ENCODE results near the gene JARID2. TPM values are rescaled to one million over a fixed set of nuclear protein-coding genes. Genes with fewer than 3 reads are reported as not detected.

JARID2 gene
- total RNA-seq, 4 donors from 2014 or later = 6.6 to 8.1 (median 7.5) TPM

DNA sequence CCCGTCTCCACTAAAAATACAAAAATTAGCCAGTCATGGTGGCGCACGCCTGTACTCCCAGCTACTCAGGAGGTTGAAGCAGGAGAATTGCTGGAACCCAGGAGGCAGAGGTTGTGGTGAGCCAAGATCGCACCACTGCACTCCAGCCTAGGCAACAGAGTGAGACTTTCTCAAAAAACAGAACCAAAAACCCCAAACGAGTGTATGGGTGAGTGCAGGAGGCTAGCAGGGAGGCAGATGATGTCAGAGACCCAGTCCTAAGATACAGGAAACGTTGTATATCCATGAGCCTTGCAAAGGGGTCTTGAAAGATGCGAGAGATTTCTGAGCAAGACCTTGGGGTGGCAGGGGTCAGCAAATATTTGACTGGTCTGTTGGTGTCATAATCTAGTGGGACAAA is 136.2 kb downstream of the JARID2 start:
- no peaks in the 10 kb centered on the region for H3K9me3 ChIP-seq
- no peak for TF ChIP-seq POLR2A (IDR thresholded peaks at IDR 0.05)
- TF ChIP-seq, protein P1, sequence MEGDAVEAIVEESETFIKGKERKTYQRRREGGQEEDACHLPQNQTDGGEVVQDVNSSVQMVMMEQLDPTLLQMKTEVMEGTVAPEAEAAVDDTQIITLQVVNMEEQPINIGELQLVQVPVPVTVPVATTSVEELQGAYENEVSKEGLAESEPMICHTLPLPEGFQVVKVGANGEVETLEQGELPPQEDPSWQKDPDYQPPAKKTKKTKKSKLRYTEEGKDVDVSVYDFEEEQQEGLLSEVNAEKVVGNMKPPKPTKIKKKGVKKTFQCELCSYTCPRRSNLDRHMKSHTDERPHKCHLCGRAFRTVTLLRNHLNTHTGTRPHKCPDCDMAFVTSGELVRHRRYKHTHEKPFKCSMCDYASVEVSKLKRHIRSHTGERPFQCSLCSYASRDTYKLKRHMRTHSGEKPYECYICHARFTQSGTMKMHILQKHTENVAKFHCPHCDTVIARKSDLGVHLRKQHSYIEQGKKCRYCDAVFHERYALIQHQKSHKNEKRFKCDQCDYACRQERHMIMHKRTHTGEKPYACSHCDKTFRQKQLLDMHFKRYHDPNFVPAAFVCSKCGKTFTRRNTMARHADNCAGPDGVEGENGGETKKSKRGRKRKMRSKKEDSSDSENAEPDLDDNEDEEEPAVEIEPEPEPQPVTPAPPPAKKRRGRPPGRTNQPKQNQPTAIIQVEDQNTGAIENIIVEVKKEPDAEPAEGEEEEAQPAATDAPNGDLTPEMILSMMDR (IDR thresholded peaks at IDR 0.05) = no peak
- H3K27ac ChIP-seq = no peak overlapping the region
- H3K36me3 ChIP-seq = no peaks in the 10 kb centered on the region
- 85 to 89% methylated on average over 7 of the region's 7 CpGs for WGBS, 2 donors
- DNase-seq = no peak
- no peak overlapping the region for H3K4me3 ChIP-seq (replicated peaks in 1 of 3)
- intact Hi-C loops (cut with DNase I) = no loop called here
- H3K4me1 ChIP-seq = peaks cover 5 to 6% of the 10 kb centered on the region in 2 donors
- no peaks in the 10 kb centered on the region for H3K27me3 ChIP-seq

DNA sequence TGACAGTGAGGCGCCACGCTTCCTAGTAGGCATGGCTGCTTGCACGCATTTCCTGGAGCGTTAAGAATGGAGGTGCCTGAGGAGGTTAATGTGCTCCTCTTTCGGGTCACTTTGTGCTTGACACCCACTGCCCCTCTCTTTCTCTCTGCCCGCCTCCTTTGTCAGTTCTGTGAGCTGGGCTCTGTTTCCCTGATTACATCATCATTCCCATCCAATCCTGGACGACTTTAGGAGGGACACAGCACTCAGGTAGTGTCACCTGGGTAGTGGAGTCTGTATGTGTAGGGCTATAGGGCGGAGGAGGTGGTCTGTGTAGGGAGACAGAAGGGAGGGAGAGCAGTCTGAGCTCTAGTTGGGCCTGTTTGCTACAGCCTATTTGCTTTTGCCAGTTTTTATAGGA is 136.8 kb downstream of the JARID2 start:
- Histone ChIP-seq H3K36me3 (no peaks in the 10 kb centered on the region), H3K4me3 (replicated peaks in 1 of 3) (no peak overlapping the region), H3K9me3 (no peaks in the 10 kb centered on the region), H3K27ac (no peak overlapping the region), H3K27me3 (no peaks in the 10 kb centered on the region), H3K4me1 (peaks cover 5 to 6% of the 10 kb centered on the region in 2 donors)
- TF ChIP-seq, protein P1 (IDR thresholded peaks at IDR 0.05) = no peak
- TF ChIP-seq POLR2A (IDR thresholded peaks at IDR 0.05) = no peak
- intact Hi-C loops (cut with DNase I) = no loop called here
- 94 to 95% methylated on average over 8 of the region's 8 CpGs for WGBS, 2 donors
- DNase-seq = no peak

DNA sequence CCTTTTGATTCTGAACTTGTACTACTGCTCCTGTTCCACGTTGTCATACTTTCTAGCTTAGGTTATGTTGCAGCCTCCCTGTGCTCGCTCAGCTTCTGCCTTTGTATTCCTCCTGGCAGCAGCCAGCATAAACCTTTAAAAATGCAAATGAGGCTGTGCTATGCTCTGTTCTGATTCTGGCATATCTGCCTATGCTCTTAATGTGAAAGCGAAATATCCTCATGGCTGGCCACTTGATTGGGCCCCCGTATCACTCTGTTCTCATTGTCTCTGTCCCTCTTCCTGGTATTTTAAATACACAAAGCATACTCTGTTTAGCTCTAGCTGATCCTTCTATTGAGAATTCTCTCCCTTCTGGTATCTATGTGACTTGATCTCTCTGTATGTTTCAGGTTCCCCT is 139.0 kb downstream of the JARID2 start:
- TF ChIP-seq, protein P1 (IDR thresholded peaks at IDR 0.05) = no peak
- TF ChIP-seq POLR2A (IDR thresholded peaks at IDR 0.05) = no peak
- Histone ChIP-seq H3K4me3 (replicated peaks in 1 of 3) (no peak overlapping the region), H3K9me3 (no peaks in the 10 kb centered on the region), H3K36me3 (no peaks in the 10 kb centered on the region), H3K4me1 (peaks cover 10 to 13% of the 10 kb centered on the region in 2 donors), H3K27me3 (no peaks in the 10 kb centered on the region), H3K27ac (no peak overlapping the region)
- WGBS, 2 donors = 80 to 83% methylated on average over 4 of the region's 4 CpGs
- no peak for DNase-seq
- intact Hi-C loops (cut with DNase I) = no loop called here

DNA sequence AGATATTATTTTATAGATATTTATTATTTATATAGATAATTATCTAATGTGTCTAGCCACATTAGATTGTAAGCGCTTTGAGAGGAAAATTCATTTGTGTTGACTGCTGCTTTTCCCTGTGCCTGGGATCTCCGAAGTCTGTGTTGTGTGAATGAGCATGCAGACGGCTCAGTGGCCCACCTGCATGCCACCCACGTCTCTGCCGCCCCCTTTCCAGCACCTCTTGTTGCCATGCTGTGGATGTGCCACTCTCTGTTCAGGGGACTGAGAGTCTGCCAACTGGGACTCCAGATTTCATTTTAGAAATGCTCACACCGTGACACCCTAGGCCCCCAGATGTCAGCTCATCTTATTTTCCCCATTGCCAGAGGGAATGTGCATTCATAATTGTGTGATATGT is 139.7 kb downstream of the JARID2 start:
- intact Hi-C loops (cut with DNase I) = no loop called here
- WGBS, 2 donors = 94 to 96% methylated on average over 6 of the region's 6 CpGs

DNA sequence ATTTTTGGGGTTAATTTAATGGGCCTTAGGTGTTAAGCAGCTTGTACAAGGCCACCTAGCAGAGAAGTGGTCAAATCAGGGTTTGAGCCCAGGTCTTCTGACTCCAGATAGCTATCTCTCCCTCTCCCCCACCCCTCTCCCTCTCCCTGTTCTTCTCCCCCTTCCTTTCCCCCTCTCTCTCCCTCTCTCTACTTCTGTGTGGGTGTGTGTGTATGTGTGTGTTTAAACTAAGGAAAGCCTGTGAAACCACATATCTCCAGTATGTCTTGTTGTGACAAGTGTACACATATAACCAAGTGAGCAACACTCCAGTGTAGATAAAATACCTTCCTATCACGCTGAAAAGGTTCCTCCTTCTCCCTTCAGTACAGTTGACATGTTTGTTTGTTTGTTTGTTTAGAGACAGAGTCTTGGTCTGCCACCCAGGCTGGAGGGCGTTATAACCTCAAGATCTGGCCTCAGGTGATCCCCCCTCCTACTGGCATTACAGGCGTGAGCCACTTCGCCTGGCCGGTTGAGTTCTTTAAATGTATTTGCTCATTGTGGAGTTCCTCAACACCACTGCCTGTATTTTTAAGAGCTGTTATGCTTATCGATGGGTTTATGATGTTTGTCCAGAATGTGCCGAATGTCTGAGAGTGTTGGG is 140.4 kb downstream of the JARID2 start:
- no peak for TF ChIP-seq POLR2A (IDR thresholded peaks at IDR 0.05)
- TF ChIP-seq, protein P1 (IDR thresholded peaks at IDR 0.05) = no peak
- Histone ChIP-seq H3K4me1 (peaks cover 11% of the 10 kb centered on the region in 2 donors), H3K36me3 (no peaks in the 10 kb centered on the region), H3K27ac (no peak overlapping the region), H3K4me3 (replicated peaks in 1 of 3) (no peak overlapping the region), H3K27me3 (no peaks in the 10 kb centered on the region), H3K9me3 (no peaks in the 10 kb centered on the region)
- WGBS, 2 donors = 86 to 87% methylated on average over 7 of the region's 7 CpGs
- intact Hi-C loops (cut with DNase I) = no loop called here
- DNase-seq = no peak

More for the DNA sequence above, 139.7 kb downstream of the JARID2 start:
- H3K27ac ChIP-seq = no peak overlapping the region
- no peaks in the 10 kb centered on the region for H3K9me3 ChIP-seq
- TF ChIP-seq, protein P1 (IDR thresholded peaks at IDR 0.05) = no peak
- no peak for TF ChIP-seq POLR2A (IDR thresholded peaks at IDR 0.05)
- no peak for DNase-seq
- H3K4me3 ChIP-seq (replicated peaks in 1 of 3) = no peak overlapping the region
- H3K27me3 ChIP-seq = no peaks in the 10 kb centered on the region
- H3K36me3 ChIP-seq = no peaks in the 10 kb centered on the region
- H3K4me1 ChIP-seq = peaks cover 11 to 12% of the 10 kb centered on the region in 2 donors

All from thyroid gland (tissue), 4 donors.